SU-DHL-6 (cell line): ENCODE measurements around the gene TRMT1L.

Experiments
- EZH2phosphoT487 ChIP-seq: fragments of 200-600 bp; sonication (generic), shearing (Covaris generic); conservative IDR thresholded peaks from 2 replicates; pipeline ENCODE4 v1.6.1; 2018; ENCODE audit warnings: mild to moderate bottlenecking, antibody characterized with exemption, low read length, moderate library complexity, mixed read lengths
- TF ChIP-seq, protein P1 (sequence below): fragments of 200-600 bp; sonication (generic); IDR thresholded peaks from one replicate; pipeline ENCODE4 v1.5.1; 2017; ENCODE audit warnings: antibody characterized with exemption, mild to moderate bottlenecking, low read length, moderate library complexity; ENCODE audit not compliant: insufficient read depth, poor library complexity, severe bottlenecking

DNA sequence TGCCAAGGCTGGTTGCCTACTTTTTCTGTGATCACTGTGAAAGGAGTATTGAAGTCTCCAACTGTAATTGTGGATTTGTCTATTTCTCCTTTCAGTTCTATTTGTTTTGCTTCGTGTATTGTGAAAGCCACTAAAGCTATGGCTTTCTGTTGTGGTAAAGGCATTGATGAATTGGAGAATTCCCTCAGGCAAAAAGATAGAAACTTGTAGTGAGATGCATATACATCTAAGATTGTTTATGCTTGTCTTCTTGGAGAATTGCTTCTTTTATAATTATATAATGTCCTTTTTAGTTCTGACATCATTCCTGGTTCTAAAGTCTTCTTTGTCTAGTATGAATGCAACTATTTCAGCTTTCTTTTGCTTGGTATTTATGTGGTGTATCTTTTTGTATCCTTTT, 37.0 kb upstream of the TRMT1L start:
- TF ChIP-seq, protein P1, sequence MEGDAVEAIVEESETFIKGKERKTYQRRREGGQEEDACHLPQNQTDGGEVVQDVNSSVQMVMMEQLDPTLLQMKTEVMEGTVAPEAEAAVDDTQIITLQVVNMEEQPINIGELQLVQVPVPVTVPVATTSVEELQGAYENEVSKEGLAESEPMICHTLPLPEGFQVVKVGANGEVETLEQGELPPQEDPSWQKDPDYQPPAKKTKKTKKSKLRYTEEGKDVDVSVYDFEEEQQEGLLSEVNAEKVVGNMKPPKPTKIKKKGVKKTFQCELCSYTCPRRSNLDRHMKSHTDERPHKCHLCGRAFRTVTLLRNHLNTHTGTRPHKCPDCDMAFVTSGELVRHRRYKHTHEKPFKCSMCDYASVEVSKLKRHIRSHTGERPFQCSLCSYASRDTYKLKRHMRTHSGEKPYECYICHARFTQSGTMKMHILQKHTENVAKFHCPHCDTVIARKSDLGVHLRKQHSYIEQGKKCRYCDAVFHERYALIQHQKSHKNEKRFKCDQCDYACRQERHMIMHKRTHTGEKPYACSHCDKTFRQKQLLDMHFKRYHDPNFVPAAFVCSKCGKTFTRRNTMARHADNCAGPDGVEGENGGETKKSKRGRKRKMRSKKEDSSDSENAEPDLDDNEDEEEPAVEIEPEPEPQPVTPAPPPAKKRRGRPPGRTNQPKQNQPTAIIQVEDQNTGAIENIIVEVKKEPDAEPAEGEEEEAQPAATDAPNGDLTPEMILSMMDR: no peak
- TF ChIP-seq EZH2phosphoT487: no peak
